CD4-positive, alpha-beta memory T cell (primary cell): ENCODE results near the gene PRSS8. TPM values are rescaled to one million over a fixed set of nuclear protein-coding genes. Genes with fewer than 3 reads are reported as not detected.
A peak's percentile ranks its signal among the peaks of the same experiment; 100 is the strongest.

Experiments used
- CTCF ChIA-PET: fragments of 350-600 bp; sonication (Branson Sonifier 250); formaldehyde crosslinking; loops from one replicate; lab custom pipeline; 2021; ENCODE audit warnings: inconsistent platforms; ENCODE audit not compliant: partially characterized antibody; lab: Charles Lee
- POLR2A ChIA-PET: fragments of 350-600 bp; sonication (Branson Sonifier 250); formaldehyde crosslinking; loops from one replicate; lab custom pipeline; 2021; ENCODE audit not compliant: partially characterized antibody; lab: Charles Lee
- DNase-seq, 5 donors: peaks; one replicate each; pipeline versions ENCODE4 v3.0.0 to v3.0.0-alpha.2; 2020 to 2022; ENCODE audit warnings: mixed read lengths in 1 of 5
- H3K27ac ChIP-seq: one replicate; pipeline ENCODE4 v1.7.0; 2013; ENCODE audit warnings: low read depth, low read length
- H3K27me3 ChIP-seq: 2 replicates; pipeline ENCODE4 v1.7.0; 2013; ENCODE audit warnings: mild to moderate bottlenecking, low read length, moderate library complexity; ENCODE audit not compliant: insufficient read depth
- H3K36me3 ChIP-seq: 2 replicates; pipeline ENCODE4 v1.7.0; 2013; ENCODE audit warnings: mild to moderate bottlenecking, low read length, moderate library complexity; ENCODE audit not compliant: insufficient read depth
- H3K4me1 ChIP-seq: 2 replicates; pipeline ENCODE4 v1.7.0; 2013; ENCODE audit warnings: mild to moderate bottlenecking, low read length, moderate library complexity; ENCODE audit not compliant: insufficient read depth
- H3K4me3 ChIP-seq, 2 donors: one replicate each; pipeline ENCODE4 v1.7.0; 2013; ENCODE audit warnings: low read length in 2 of 2, mild to moderate bottlenecking in 1 of 2
- H3K9me3 ChIP-seq, 2 donors: one replicate each; pipeline ENCODE4 v1.7.0; 2013; ENCODE audit warnings: low read length in 2 of 2, control low read depth in 1 of 2; ENCODE audit not compliant: control insufficient read depth in 1 of 2
- H3K27ac Mint-ChIP-seq, 7 donors: one replicate each; pipeline ENCODE4 v1.8.0; 2020 to 2021; ENCODE audit warnings: mixed read lengths in 7 of 7, mild to moderate bottlenecking in 6 of 7, inconsistent platforms in 3 of 7, moderate library complexity in 3 of 7
- H3K27me3 Mint-ChIP-seq, 2 donors: one replicate each; pipeline ENCODE4 v1.8.0; 2020 to 2021; ENCODE audit warnings: mixed read lengths in 2 of 2
- H3K36me3 Mint-ChIP-seq, 2 donors: one replicate each; pipeline ENCODE4 v1.8.0; 2020 to 2021; ENCODE audit warnings: mixed read lengths in 2 of 2, inconsistent platforms in 1 of 2, mild to moderate bottlenecking in 1 of 2
- H3K4me1 Mint-ChIP-seq, 4 donors: one replicate each; pipeline ENCODE4 v1.8.0; 2020 to 2021; ENCODE audit warnings: mixed read lengths in 4 of 4, mild to moderate bottlenecking in 1 of 4
- H3K4me3 Mint-ChIP-seq, 8 donors: one replicate each; pipeline ENCODE4 v1.8.0; 2020 to 2021; ENCODE audit warnings: mixed read lengths in 8 of 8, mild to moderate bottlenecking in 7 of 8, moderate library complexity in 6 of 8, inconsistent platforms in 3 of 8
- H3K9me3 Mint-ChIP-seq, 8 donors: one replicate each; pipeline ENCODE4 v1.8.0; 2020 to 2021; ENCODE audit warnings: mixed read lengths in 8 of 8, mild to moderate bottlenecking in 5 of 8, inconsistent platforms in 3 of 8, moderate library complexity in 1 of 8
- intact Hi-C: fragments of 100-400 bp; cut with micrococcal nuclease; formaldehyde crosslinking; loops from one replicate; pipeline ENCODE4 v1.15.1; 2023
- polyA plus RNA-seq, 2 donors: library from polyadenylated mRNA; unstranded; fragments of 300-500 nt; fragmentation: Illumina TruSeq; gene quantifications; one replicate each; pipeline ENCODE4 v1.2.3, GENCODE V29; 2021
- total RNA-seq, 2 experiments: library from RNA; stranded (reverse); gene quantifications; one replicate each; pipeline ENCODE4 v1.2.3, GENCODE V29; 2021

The PRSS8 gene
- total and polyA plus RNA-seq, 4 experiments from 2014 or later: 0.33 TPM; not detected in 3

DNA sequence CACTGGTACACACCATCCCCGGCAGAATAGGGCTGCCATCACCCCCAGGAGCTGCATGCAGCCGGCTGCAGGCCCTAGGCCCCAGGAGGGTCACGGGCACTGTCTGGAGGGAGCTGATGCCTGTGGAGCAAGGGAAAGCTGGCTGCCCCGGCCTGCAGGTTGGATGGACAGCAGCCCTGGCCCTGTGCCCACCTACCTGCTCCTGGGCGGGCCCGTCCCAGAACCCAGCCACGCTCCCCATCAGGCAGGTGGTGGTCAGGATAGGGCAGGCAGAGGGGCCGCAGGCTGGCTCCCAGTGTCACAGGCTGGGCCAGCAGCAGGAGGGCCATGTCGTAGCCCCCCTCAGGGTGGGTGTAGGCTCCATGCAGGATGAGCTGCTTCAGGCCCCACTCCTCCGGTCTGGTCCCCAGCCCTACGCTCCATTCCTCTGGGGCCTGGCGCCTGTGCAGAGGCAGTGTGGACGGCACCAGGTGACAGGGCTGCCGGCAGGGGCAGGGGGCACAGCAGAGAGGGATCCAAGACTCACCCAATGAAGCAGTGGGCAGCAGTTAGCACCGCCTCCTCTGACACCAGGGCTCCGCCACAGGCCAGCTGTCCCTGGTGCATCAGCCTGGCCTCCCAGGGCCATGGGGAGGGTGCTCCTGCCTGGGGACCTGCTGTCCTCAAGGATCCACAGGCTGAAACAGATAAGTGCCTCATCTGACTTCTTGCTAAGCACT lies 50.8 kb downstream of the PRSS8 start:
- H3K4me1 Mint-ChIP-seq: peaks cover 0 to 14% (median 8%) of the 10 kb centered on the region in 4 donors
- CTCF ChIA-PET: no interaction called here
- H3K4me1 ChIP-seq: peaks cover 10% of the 10 kb centered on the region
- no peak overlapping the region for H3K4me3 ChIP-seq
- H3K9me3 ChIP-seq: no peaks in the 10 kb centered on the region
- no peaks in the 10 kb centered on the region for H3K27me3 ChIP-seq
- H3K27ac Mint-ChIP-seq: no peak overlapping the region
- no peak overlapping the region for H3K4me3 Mint-ChIP-seq
- peaks cover 0 to 31% of the 10 kb centered on the region in 2 donors for H3K36me3 Mint-ChIP-seq
- intact Hi-C loops: no loop called here
- DNase-seq: no peak
- H3K36me3 ChIP-seq: peaks cover 15% of the 10 kb centered on the region
- no peak overlapping the region for H3K27ac ChIP-seq
- H3K27me3 Mint-ChIP-seq: no peaks in the 10 kb centered on the region
- H3K9me3 Mint-ChIP-seq: no peaks in the 10 kb centered on the region
- POLR2A ChIA-PET: interaction anchor here (1.2 to 2.7 kb wide), 4 partner anchors 9 to 57 kb away, joined by 3 to 12 read pairs (median 4); partner anchors contain the start of genes ZNF646 and ZNF668

DNA sequence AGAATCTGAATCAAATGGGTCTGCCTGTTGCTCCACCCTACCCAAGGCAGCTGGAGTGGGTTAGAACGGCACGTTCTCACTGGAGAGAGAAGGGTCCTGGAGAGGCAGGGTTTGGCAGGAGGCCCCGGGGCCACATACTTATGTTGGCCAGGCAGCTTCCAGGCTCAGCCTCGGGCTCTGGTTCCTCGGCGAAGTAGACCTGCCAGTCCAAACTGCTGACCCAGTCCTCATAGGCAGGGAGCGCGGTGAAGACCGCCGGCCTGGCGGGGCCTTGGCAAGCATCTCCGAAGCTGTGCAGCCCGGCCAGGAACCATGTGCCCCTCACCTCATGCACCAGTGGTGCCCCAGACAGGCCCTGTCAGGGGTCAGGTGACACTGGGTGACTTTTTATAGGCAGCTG lies 51.5 kb downstream of the PRSS8 start:
- Mint-ChIP-seq H3K4me1 (peaks cover 1 to 20% (median 8%) of the 10 kb centered on the region in 4 donors), H3K4me3 (no peak overlapping the region), H3K9me3 (no peaks in the 10 kb centered on the region), H3K27ac (no peak overlapping the region), H3K36me3 (peaks cover 0 to 32% of the 10 kb centered on the region in 2 donors), H3K27me3 (no peaks in the 10 kb centered on the region)
- intact Hi-C loops: no loop called here
- Histone ChIP-seq H3K9me3 (no peaks in the 10 kb centered on the region), H3K27me3 (no peaks in the 10 kb centered on the region), H3K36me3 (peaks cover 19% of the 10 kb centered on the region), H3K4me3 (no peak overlapping the region), H3K4me1 (peaks cover 10% of the 10 kb centered on the region), H3K27ac (no peak overlapping the region)
- POLR2A ChIA-PET: interaction anchor here (1.2 to 2.7 kb wide), 3 partner anchors 9 to 58 kb away, joined by 4 to 12 read pairs (median 5); partner anchors contain the start of genes ZNF646 and ZNF668
- CTCF ChIA-PET: no interaction called here
- DNase-seq: no peak

DNA sequence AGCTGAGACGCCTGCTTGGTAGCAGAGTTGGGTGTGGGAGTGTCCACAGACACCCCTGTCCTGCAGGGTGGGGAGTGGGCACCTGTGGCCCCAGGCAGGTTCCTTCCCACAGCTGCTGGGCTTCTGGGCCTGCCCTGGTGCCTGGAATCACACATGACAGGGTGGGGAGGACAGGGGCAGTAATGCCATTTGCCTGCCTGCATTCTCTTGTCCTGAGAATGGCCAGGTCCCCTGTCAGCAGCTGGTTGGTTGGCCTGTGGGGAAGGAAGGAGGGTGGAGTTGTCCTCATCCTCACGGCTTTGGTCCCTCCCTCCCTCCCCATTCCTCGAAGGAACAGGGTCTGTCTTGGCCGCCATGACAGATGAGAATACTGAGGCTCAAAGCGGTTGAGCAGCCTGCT lies 52.0 kb downstream of the PRSS8 start:
- no peak overlapping the region for H3K27ac ChIP-seq
- H3K4me3 ChIP-seq: no peak overlapping the region
- H3K36me3 Mint-ChIP-seq: peaks cover 0 to 34% of the 10 kb centered on the region in 2 donors
- peak overlapping the region in 3 of 7 donors; percentile 27 to 47 (median 41) for H3K27ac Mint-ChIP-seq
- no peaks in the 10 kb centered on the region for H3K9me3 Mint-ChIP-seq
- ChIA-PET CTCF (no interaction called here), POLR2A (interaction anchor here (1.2 to 2.7 kb wide), 2 partner anchors 10 to 58 kb away, joined by 5 to 12 read pairs; partner anchors contain the start of genes ZNF646 and ZNF668)
- no peak overlapping the region for H3K4me3 Mint-ChIP-seq
- intact Hi-C loops: no loop called here
- DNase-seq: no peak
- H3K4me1 Mint-ChIP-seq: peaks cover 1 to 25% (median 8%) of the 10 kb centered on the region in 4 donors
- H3K36me3 ChIP-seq: peaks cover 22% of the 10 kb centered on the region
- H3K27me3 ChIP-seq: no peaks in the 10 kb centered on the region
- H3K27me3 Mint-ChIP-seq: no peaks in the 10 kb centered on the region
- peaks cover 10% of the 10 kb centered on the region for H3K4me1 ChIP-seq
- no peaks in the 10 kb centered on the region for H3K9me3 ChIP-seq

DNA sequence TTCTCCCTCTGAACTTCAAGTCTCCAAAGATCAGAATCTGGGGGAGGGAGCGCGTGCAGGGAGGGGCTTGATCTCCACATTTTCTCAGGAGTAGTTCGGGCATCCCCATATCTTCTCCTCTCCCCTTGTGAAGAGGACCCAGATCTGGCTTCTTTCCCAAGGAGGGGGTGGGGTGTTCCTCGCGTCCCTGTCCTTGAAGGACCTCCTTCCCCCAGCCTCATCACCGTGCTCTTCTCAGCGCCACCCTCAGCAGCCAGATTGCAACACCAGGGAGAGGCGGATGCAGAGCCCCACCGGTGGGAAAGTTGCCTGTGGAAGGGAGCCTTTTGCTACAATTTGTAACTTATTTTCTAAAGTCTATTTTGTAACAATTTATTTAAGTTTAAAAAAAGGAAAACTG lies 52.4 kb downstream of the PRSS8 start:
- Histone ChIP-seq H3K27me3 (no peaks in the 10 kb centered on the region), H3K9me3 (no peaks in the 10 kb centered on the region), H3K36me3 (peaks cover 26% of the 10 kb centered on the region), H3K4me1 (peaks cover 10% of the 10 kb centered on the region), H3K4me3 (no peak overlapping the region), H3K27ac (no peak overlapping the region)
- H3K4me3 Mint-ChIP-seq: no peak overlapping the region
- peaks cover 1 to 29% (median 8%) of the 10 kb centered on the region in 4 donors for H3K4me1 Mint-ChIP-seq
- DNase-seq: no peak
- no peaks in the 10 kb centered on the region for H3K27me3 Mint-ChIP-seq
- peak overlapping the region in 2 of 7 donors; percentile 41 to 48 for H3K27ac Mint-ChIP-seq
- ChIA-PET POLR2A (interaction anchor here (2.7 kb wide), 1 partner anchor 10 kb away, joined by 12 read pairs; the partner anchor contains the start of genes ZNF646 and ZNF668), CTCF (no interaction called here)
- H3K9me3 Mint-ChIP-seq: no peaks in the 10 kb centered on the region
- intact Hi-C loops: no loop called here
- H3K36me3 Mint-ChIP-seq: peaks cover under 1 to 38% of the 10 kb centered on the region in 2 donors

DNA sequence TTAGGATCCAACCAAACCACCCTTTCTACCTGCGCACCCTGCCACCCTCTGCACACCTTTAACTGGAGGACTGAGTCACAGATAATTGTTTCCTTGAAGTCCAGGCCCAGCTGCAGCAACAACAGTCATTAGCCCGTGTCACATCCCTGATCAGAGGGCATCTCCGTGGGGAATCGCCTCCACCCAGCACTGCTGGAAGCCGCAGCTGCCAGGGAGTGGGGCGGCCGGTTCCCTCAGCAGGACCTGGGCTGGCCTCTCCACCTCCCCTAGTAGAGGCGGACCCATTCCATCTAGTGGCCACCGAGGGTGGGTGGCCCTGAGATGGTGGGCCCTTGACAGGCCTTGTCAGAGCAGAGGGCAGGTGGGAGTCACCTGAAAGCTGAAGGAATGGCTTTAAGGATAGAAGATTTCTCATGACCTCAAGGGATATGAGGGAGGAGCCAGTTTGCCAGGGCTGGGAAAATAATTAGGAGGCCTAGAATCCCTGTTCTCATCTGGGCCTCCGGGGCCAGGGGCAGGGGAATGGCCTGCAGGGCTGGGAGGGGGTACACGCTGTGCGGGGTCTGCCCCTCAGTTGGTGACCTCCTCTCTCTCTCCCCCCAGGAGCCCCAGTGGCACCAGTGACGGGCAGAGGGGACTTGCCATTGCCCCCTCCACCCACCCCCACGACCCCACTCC lies 53.0 kb downstream of the PRSS8 start:
- Histone ChIP-seq H3K27ac (no peak overlapping the region), H3K4me1 (peaks cover 10% of the 10 kb centered on the region), H3K4me3 (no peak overlapping the region), H3K27me3 (no peaks in the 10 kb centered on the region), H3K36me3 (peaks cover 32% of the 10 kb centered on the region), H3K9me3 (no peaks in the 10 kb centered on the region)
- no peak for DNase-seq
- POLR2A ChIA-PET: no interaction called here
- H3K27ac Mint-ChIP-seq: peak overlapping the region in 2 of 7 donors; percentile 48 to 65
- H3K4me3 Mint-ChIP-seq: no peak overlapping the region
- no peaks in the 10 kb centered on the region for H3K9me3 Mint-ChIP-seq
- H3K36me3 Mint-ChIP-seq: peaks cover 6 to 44% of the 10 kb centered on the region in 2 donors
- CTCF ChIA-PET: no interaction called here
- H3K27me3 Mint-ChIP-seq: no peaks in the 10 kb centered on the region
- intact Hi-C loops: no loop called here
- peaks cover 1 to 34% (median 8%) of the 10 kb centered on the region in 4 donors for H3K4me1 Mint-ChIP-seq

Other genes with a start within 250 kb of the PRSS8 start
- gene BCL7C, start 241.7 kb downstream of the PRSS8 start, total RNA-seq: 10 to 100 TPM; 25.5 to 27.3 TPM
- 10 to 100 TPM; 45.4 to 53.1 TPM for gene BCL7C, start 241.7 kb downstream of the PRSS8 start, polyA plus RNA-seq
- under 1 TPM; 0.19 to 0.26 TPM for gene CTF1, start 239.1 kb downstream of the PRSS8 start, total RNA-seq
- not detected for gene CTF1, start 239.1 kb downstream of the PRSS8 start, polyA plus RNA-seq
- 10 to 100 TPM; 15.6 to 15.8 TPM for gene FBXL19, start 212.2 kb downstream of the PRSS8 start, total RNA-seq
- under 1 TPM in 1 of 2 donors, not detected in 1; 0.16 TPM for gene FBXL19, start 212.2 kb downstream of the PRSS8 start, polyA plus RNA-seq
- gene ORAI3, start 186.7 kb downstream of the PRSS8 start, total RNA-seq: 10 to 100 TPM; 19.3 to 22.0 TPM
- gene ORAI3, start 186.7 kb downstream of the PRSS8 start, polyA plus RNA-seq: 10 to 100 TPM; 16.2 to 17.5 TPM
- 10 to 100 TPM; 32.1 to 33.2 TPM for gene SETD1A, start 178.0 kb downstream of the PRSS8 start, total RNA-seq
- gene SETD1A, start 178.0 kb downstream of the PRSS8 start, polyA plus RNA-seq: 1 to 10 TPM in 1 of 2 donors, not detected in 1; 5.6 TPM
- 1 to 10 TPM; 3.6 to 4.3 TPM for gene HSD3B7, start 150.5 kb downstream of the PRSS8 start, total RNA-seq
- gene HSD3B7, start 150.5 kb downstream of the PRSS8 start, polyA plus RNA-seq: 1 to 10 TPM in 1 of 2 donors, under 1 TPM in 1; 0.08 to 1.2 TPM
- gene STX1B, start 125.1 kb downstream of the PRSS8 start, total RNA-seq: 1 to 10 TPM; 1.5 to 2.4 TPM
- gene STX1B, start 125.1 kb downstream of the PRSS8 start, polyA plus RNA-seq: not detected
- 100 to 1,000 TPM; 106 to 111 TPM for gene STX4, start 102.2 kb downstream of the PRSS8 start, total RNA-seq
- 10 to 100 TPM; 21.2 to 33.0 TPM for gene STX4, start 102.2 kb downstream of the PRSS8 start, polyA plus RNA-seq
- gene ZNF668, start 61.5 kb downstream of the PRSS8 start, total RNA-seq: 10 to 100 TPM; 11.7 to 13.6 TPM
- gene ZNF668, start 61.5 kb downstream of the PRSS8 start, polyA plus RNA-seq: 1 to 10 TPM; 3.0 to 6.8 TPM
- gene ZNF646, start 61.3 kb downstream of the PRSS8 start, total RNA-seq: 10 to 100 TPM; 46.9 to 47.0 TPM
- gene ZNF646, start 61.3 kb downstream of the PRSS8 start, polyA plus RNA-seq: 1 to 10 TPM in 1 of 2 donors, under 1 TPM in 1; 0.77 to 8.9 TPM
- gene PRSS53, start 46.8 kb downstream of the PRSS8 start, total RNA-seq: 10 to 100 TPM; 13.3 to 13.5 TPM
- gene PRSS53, start 46.8 kb downstream of the PRSS8 start, polyA plus RNA-seq: under 1 TPM; 0.43 to 0.69 TPM
- 10 to 100 TPM; 48.9 to 51.3 TPM for gene VKORC1, start 40.9 kb downstream of the PRSS8 start, total RNA-seq
- gene VKORC1, start 40.9 kb downstream of the PRSS8 start, polyA plus RNA-seq: 100 to 1,000 TPM in 1 of 2 donors, 10 to 100 TPM in 1; 93.7 to 114 TPM
- 10 to 100 TPM; 17.0 to 21.1 TPM for gene BCKDK, start 27.3 kb downstream of the PRSS8 start, total RNA-seq
- gene BCKDK, start 27.3 kb downstream of the PRSS8 start, polyA plus RNA-seq: 10 to 100 TPM; 22.3 to 24.3 TPM
- 10 to 100 TPM; 90.8 to 94.2 TPM for gene KAT8, start 18.1 kb downstream of the PRSS8 start, total RNA-seq
- gene KAT8, start 18.1 kb downstream of the PRSS8 start, polyA plus RNA-seq: 10 to 100 TPM; 37.5 to 68.8 TPM
- under 1 TPM; 0.33 to 0.67 TPM for gene PRSS36, start 14.3 kb upstream of the PRSS8 start, total RNA-seq
- gene PRSS36, start 14.3 kb upstream of the PRSS8 start, polyA plus RNA-seq: under 1 TPM; 0.47 to 0.94 TPM
- gene FUS, start 44.4 kb upstream of the PRSS8 start, total RNA-seq: 100 to 1,000 TPM; 500 to 536 TPM
- gene FUS, start 44.4 kb upstream of the PRSS8 start, polyA plus RNA-seq: 100 to 1,000 TPM in 1 of 2 donors, 10 to 100 TPM in 1; 88.1 to 163 TPM
- gene PYCARD, start 67.0 kb upstream of the PRSS8 start, total RNA-seq: 10 to 100 TPM; 25.9 to 26.6 TPM
- gene PYCARD, start 67.0 kb upstream of the PRSS8 start, polyA plus RNA-seq: 10 to 100 TPM; 52.4 to 60.6 TPM
- not detected for gene TRIM72, start 78.4 kb upstream of the PRSS8 start, total RNA-seq
- gene TRIM72, start 78.4 kb upstream of the PRSS8 start, polyA plus RNA-seq: not detected
- gene PYDC1, start 81.4 kb upstream of the PRSS8 start, total RNA-seq: not detected
- gene PYDC1, start 81.4 kb upstream of the PRSS8 start, polyA plus RNA-seq: not detected
- gene ITGAM, start 124.2 kb upstream of the PRSS8 start, total RNA-seq: 1 to 10 TPM; 1.4 to 2.2 TPM
- 1 to 10 TPM; 2.0 to 2.1 TPM for gene ITGAM, start 124.2 kb upstream of the PRSS8 start, polyA plus RNA-seq
- gene ITGAX, start 219.4 kb upstream of the PRSS8 start, total RNA-seq: 1 to 10 TPM; 4.6 to 6.3 TPM
- under 1 TPM in 1 of 2 donors, not detected in 1; 0.09 TPM for gene ITGAX, start 219.4 kb upstream of the PRSS8 start, polyA plus RNA-seq